ENCODE measurements around the gene DIP2B.

- TF ChIP-seq CTCF (IDR thresholded peaks at IDR 0.05; ENCODE audit: low read depth, low read length) (no peak), MAX (IDR thresholded peaks at IDR 0.05; ENCODE audit: low read depth, low read length) (no peak), POLR2A (IDR thresholded peaks at IDR 0.05; ENCODE audit: extremely low read depth, insufficient read length) (no peak), MYC (IDR thresholded peaks at IDR 0.05; ENCODE audit: low read depth, low read length) (no peak)
These were observed 248.5 kb downstream of the DIP2B start for GRCh38 chr12:50753232-50753769.

Data from NB4 (cell line).